GM18873 (cell line): ENCODE results near the gene FAM227A.
A peak's percentile ranks its signal among the peaks of the same experiment; 100 is the strongest.
"Not testable (repeated sequence)": the region's sequence is repeated elsewhere in the genome, so short reads cannot be mapped to it uniquely, and the experiment has no call there.

ENCODE experiments used
- ATAC-seq: cut with Tn5 transposase; IDR thresholded peaks from one replicate; pipeline ENCODE4 v1.9.1; 2021; ENCODE audit warnings: mild to moderate bottlenecking, moderate library complexity, moderate number of reproducible peaks; ENCODE audit not compliant: unreplicated experiment, low FRiP score

Gene FAM227A

DNA sequence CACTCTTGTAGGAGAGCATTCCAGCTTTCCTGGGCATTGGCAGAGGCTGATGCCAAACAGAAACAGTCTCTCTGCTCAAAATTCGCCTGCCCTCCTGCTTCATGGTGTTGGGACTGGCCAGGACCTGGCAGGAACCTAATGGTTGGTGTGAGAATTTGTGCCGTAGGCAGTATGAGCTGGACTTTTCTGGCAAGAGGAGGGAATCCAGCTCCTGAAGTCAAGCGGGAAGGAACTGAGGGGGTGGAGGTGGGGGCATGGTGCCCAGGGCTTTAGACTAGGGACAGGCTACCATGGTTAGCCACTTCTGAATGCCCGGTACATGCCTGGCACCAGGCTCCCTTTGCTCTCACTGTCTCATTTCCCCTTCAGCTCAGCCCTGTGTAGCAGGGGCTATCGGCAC is 18.7 kb upstream of the FAM227A start:
- no peak for ATAC-seq

DNA sequence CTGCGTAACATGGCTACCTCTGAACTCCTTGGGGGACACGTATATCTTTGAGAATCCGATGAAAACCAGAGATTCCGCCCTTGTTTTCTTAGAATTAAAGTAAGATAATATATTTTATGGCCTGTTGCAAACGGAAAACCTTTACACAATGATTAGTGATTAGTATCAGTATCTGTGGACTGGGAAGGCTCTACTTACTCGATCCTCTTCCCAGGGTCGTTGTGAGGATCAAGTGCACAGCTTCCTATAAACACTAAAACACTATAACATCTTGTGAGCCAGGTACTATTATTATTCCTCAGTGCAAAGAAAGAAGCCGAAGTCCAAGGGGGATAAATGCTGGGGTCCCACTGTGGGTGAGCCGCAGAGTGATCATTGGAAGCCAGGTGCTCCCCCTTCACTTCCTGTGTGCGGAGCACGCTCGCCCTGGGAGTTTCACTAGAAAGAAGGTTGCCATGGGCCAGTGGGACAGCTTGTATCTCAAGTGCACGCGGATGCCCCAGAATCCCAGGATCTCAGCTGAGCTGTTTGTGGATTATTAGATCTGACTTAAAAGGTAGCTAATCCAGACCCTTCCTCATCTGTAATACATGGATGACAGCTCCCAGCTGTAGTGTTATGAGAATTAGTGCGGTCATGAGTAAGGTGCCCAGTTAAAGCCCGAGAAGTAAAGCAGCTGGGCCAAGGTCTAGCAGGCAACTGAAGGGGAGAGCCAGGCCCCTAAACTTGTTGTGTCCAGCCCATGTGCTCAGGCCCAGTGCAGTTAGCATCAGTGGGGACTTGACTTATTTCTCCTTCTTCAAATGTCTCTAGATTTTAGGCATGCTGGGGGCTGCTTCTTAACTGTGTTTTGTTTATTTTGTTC is 1.1 kb upstream of the FAM227A start:
- peak; percentile 31 for ATAC-seq

DNA sequence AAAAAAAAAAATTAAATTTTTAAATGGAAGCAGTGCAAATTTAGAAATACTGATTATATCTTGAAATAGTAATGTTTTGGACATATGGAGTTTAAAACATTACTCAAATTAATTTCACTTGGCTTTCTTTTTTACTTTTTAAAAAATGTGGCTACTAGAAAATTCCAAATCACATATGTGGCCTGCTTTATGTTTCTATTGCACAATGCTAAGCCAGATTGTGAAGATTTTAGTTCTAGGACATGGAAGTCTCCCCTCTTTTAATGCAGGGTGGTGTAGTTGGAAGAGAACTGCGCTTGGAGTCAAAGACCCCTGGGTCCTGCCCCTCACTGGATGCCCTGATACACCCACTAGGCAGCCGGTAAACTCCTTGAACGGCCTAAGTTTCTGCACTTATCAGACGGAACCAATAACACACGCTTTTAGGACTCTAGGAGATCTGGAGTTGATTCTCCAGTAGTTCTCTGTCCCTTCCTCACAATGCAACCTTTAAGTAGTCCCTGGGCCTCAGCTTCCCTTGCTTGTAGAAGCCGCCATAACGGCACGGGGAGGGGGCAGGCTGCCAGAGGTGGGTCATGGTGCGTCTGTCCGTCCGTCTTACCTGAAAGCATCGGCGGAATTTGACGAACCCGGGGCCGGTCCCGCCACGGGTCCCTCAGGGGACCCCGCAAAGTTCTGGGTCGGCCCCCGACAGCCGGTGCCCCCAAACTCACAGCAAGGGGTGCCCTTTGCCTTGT is 505 bp downstream of the FAM227A start:
- ATAC-seq: no peak

DNA sequence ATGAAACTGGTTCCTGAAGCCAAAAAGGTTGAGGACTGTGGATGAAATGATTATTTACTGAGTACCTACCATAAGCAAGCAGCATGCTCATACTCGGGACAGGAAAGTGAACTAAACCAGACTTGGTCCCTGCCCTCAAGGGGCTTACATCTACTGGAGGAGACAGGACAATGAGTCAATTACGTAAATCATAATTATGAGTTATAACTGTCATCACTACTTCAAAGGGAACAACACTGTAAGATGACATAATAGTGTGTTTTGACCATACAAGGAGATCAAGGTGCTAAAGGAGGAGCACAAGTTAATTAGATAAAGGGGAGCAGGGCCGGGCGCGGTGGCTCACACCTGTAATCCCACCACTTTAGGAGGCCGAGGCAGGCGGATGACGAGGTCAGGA is 2.5 kb downstream of the FAM227A start:
- ATAC-seq: no peak

DNA sequence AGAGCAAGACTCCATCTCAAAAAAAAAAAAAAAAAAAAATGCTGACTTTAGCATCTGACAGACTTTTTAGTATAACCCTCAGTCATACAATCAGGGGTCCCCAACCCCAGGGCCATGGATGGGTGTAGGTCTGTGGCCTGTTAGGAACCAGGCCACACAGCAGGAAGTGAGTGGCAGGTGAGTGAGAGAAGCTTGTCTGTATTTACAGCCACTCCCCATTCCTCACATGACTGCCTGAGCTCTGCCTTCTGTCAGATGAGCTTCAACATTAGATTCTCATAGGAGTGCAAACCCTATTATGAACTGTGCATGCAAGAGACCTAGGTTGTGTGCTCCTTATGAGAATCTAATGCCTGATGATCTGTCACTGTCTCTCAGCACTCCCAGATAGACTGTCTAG is 3.3 kb downstream of the FAM227A start:
- no peak for ATAC-seq

DNA sequence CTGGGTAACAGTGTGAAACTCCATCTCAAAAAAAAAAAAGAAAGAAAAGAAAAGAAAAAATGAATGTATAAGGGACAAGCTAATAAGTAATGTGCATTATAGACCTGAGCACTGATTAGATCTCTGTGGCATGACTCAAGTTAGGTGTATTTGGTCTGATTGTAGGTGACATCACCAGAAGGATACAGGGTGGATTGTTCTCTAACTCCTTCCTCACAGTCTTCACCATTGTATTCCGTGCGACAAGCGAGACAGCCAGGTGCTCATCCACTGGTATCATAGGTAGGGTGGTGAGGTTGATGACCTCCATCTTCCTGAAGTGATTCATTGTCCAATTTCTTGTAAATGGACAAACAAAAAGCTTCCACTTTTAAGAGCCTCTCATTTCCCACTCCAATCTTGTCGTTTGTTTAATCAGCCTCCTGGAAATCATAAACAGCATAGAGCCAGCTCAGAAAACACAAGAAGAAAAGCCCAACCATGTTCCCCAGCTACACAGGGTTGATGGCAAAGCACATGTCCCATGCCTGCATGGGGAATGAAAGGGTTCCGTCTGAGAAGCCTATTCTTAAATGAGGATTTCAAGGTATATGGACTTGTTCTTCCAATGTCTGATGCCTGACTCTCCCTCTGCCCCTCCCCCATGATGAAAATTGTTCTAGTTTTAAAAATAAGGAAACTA is 6.2 kb downstream of the FAM227A start:
- ATAC-seq: no peak

GRCh38 chr22:38645430-38645829 is 10.8 kb downstream of the FAM227A start:
- ATAC-seq: no peak

- not testable (repeated sequence) for ATAC-seq
Observed at GRCh38 chr22:38644245-38644644, 11.9 kb downstream of the FAM227A start.

- ATAC-seq: no peak
Observed at GRCh38 chr22:38641476-38642040, 14.6 kb downstream of the FAM227A start.

GRCh38 chr22:38638728-38639127 is 17.5 kb downstream of the FAM227A start:
- no peak for ATAC-seq

- no peak for ATAC-seq
Observed at GRCh38 chr22:38638216-38638615, 18.0 kb downstream of the FAM227A start.

- no peak for ATAC-seq
Observed at GRCh38 chr22:38632528-38632927, 23.7 kb downstream of the FAM227A start.

DNA sequence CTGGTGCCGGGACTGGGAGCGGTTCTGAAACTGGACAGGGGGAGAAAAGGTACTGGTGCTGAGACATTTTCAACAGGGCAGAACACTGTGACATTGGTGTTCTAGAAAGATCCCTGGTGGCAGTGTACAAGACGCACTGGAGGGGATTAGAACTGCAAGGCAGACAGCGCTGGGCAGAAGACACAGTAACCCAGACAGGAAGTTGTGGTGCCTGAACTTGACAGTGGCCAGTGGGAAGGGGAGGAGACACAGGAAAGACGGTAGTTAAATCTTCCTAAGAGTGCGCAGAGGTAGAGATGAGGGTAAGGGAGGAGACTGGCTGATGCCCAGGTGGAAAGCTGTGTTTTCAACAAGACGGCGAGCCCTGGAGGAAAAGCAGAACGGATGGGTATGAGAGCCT is 24.5 kb downstream of the FAM227A start:
- no peak for ATAC-seq

DNA sequence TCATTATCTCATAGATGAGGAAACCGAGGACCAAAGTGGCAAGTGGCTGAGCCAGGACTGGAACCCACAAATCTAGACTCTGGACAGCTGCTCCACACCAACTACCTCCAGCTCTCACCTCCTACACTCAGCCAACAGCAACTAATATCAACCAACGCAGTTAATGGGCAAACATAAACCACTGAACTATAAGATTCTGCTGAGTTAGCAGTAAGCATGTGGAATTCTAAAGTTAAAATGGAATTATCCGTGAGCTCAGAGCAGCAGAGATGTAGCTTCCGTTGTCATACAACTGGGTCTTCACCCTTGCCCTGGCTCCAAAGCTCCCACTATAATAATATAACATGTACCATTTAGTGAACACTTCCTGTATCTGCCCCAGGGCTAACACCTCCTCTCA is 27.1 kb downstream of the FAM227A start:
- no peak for ATAC-seq

DNA sequence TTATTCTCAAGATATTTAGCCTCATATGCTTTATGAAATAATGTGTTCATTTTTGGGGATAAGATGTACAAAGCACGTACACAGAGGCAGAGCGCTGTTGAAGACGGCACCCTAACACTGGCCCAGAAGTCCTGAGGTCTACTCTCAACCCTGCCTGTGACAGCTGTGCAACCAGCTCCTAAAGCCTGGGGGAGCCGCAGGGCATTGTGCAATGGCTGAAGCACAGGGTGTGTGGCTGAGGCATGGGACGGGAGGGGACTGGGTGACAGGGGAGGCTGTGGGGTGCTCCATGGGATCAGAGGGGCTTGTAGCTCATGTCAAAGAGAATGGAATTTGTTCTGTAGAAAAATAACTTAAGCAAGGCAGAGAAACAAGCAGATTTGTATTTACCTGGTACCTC is 27.7 kb downstream of the FAM227A start:
- ATAC-seq: no peak

DNA sequence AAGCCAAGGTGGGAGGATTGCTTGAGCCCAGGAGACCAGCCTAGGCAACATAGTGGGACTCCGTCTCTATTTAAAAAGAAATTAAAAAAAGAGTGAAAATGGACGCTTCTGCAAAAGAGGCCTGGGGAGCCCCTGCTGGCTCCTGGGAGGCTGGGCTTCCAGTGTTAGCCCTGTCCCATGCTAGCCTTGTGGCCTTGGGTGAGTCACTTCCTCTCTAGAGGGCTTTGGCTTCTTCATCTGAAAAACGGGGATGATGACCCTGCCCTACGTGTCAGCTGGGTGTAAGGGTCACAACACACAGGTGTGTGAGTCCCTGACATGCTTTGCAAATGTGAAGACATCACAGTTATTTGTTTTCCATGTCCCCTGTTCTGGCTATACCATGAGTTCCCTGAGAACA is 32.8 kb downstream of the FAM227A start:
- no peak for ATAC-seq

GRCh38 chr22:38618682-38619081 is 37.5 kb downstream of the FAM227A start:
- ATAC-seq: no peak

DNA sequence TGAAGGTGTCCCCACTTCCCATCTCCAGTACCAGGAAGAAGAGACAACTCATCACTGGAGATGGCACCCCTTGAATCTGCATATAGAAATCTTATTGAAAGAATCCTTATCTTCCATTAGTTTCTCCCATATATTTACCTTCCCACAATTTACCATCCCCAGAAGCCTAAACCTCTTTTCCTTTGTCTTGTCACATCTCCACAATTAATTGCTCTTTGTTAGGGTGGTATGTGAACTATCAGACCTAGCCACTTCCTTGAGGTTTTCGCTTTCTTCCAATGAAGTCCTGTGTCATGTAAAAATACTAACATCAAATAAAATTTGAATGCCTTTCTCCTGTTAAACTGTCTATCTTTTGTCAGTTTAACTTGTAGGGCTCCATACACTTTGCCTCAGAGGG is 37.9 kb downstream of the FAM227A start:
- ATAC-seq: no peak

DNA sequence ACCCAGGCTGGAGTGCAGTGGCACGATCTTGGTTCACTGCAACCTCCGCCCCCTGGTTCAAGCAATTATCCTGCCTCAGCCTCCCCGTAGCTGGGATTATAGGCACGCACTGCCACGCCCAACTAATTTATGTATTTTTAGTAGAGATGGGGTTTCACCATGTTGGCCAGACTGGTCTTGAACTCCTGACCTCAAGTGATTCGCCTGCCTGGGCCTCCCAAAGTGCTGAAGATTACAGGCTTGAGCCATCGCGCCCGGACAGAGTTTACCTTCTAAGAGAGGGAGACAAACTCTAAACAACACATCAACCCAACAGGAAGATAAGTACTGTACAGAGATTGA is 41.2 kb downstream of the FAM227A start:
- ATAC-seq: not testable (repeated sequence)

DNA sequence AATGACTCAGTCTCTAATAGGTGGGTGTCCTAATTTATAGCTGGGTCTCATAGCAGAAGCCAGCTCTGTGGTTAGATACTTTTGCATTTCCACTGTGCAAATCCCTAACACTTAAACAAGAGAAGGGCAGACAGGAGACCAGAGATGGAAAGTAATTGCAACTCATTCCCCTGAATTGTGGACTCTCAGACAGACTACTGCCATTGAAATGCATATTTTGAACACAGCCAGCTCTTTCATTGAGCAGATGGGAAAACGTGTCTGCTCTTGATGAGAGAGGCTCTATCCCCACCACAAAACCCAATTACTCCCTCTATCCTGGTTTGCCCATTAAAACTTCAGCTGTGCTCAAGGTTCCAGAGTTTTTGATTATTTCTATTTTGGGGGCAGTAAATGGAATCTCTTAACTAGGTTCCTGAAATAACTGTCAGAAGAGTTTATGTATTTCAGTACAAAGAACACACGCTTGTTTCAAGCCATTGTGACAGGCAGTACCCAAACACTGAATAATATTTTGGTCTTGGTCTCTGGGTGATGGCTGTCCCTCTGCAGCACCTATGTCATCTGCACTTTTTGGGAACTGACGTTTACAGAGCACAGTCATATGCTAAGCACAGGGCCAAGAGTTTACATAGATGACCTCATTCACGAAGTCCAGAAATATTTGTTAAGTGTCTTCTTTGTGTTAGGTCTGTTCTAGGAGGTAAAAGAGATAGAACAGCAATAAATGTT is 41.7 kb downstream of the FAM227A start:
- no peak for ATAC-seq
